Stimulated activated naive CD8-positive, alpha-beta T cell treated with anti-CD3 and anti-CD28 coated beads, Interleukin-15, Interleukin-2, amounts not matched to agents 100 U/mL and 50 U/mL, for 24 hours (primary cell): ENCODE data around the gene ERMN.
"Not testable (repeated sequence)": the region's sequence is repeated elsewhere in the genome, so short reads cannot be mapped to it uniquely, and the experiment has no call there.

Source experiments
- ATAC-seq: fragments of 150-1000 bp; cut with Tn5 transposase; one replicate; pipeline ENCODE4 v1.10.0; 2021
- DNase-seq: peaks from one replicate; pipeline ENCODE4 v3.0.0; 2021

The ERMN gene

DNA sequence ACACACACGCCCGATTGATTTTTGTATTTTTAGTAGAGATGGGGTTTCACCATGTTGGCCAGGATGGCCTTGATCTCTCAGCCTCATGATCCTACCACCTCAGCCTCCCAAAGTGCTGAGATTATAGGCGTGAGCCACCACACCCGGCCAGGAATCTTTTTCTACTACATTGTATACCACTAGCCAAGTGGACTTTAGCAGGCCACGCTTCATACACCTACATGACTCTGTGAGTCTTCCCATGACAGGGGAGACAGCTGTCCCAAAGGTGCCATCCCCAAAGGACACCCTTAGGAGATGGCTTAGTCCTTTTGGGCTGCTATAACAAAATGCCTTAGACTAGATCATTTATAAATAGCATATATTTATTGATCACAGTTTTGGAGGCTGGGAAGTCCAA lies 32.8 kb downstream of the ERMN start:
- DNase-seq: no peak
- ATAC-seq: no peak

DNA sequence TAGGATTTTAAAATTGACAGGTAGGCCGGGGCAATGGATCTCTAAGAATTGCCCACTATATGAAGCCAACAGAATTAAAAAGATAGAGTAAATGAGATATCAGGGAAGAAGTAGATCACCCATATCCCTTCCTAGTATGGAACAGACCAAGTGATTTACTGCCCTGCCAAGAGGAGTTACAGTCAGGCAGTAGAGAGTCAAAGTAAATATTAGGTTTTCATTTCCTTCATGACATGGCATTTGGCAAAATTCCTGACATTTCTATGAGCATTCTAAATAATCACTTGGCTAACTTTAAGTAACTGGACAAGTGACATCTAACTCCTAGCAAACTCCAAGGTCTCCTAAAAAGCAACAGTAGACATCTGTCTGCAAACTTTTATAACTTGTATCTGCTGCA lies 34.6 kb downstream of the ERMN start:
- DNase-seq (no peak), ATAC-seq (no peak)

DNA sequence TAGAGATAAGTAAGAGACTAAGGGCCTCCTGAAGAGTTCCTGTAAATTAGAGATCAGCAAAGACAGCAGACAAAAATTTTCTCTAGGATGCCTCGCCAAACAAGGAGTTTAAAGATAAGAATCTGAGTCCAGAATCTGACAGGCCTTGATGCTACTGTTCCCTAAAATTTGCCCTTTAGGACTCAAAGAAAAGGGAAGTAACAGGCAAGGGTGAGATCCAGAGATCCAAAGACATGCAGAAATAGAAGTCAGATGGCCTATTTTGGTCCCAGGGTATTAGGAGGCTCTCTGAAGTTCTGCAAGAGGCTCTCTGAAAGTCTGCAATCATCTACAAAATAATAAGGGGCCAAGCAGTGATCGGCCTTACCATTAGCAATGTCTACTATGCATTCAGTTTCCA lies 35.1 kb downstream of the ERMN start:
- DNase-seq (no peak), ATAC-seq (no peak)

DNA sequence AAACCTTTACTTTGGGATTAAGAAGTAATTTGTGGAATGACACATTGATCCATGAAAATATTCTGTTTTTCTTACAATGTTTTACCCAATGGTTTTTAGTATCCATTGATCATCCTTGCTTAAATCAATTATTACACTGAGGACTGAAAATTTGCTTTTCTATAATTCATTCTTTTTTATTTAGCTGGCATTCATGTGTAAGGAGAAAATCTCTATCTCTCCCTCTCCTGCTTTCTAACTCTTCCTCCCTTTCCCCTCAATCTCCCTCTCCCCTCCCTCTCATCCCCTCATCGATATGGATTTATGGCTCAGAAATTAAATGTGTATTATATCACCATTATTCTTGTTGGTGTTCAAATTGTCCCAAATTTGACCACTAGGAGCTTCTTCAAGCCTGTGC lies 38.5 kb downstream of the ERMN start:
- no peak for ATAC-seq
- no peak for DNase-seq

DNA sequence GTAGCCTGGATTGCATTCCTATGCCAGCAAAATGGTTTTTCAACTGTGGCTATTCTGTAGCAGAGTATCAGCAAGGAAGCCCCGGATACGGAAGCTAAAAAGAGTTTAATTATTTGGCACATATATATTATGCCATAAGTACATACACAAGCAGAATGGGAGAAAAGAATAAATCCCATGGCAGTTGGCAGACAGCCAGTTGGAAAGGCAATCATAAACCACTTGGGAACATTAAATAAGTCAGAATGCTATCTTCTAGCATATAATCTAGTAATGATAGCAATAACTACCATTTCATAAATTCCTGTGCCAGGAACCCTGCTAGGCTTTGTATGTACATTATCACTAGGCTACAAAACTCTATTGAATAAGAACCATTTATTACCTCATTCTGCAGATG lies 42.2 kb downstream of the ERMN start:
- no peak for DNase-seq
- no peak for ATAC-seq

DNA sequence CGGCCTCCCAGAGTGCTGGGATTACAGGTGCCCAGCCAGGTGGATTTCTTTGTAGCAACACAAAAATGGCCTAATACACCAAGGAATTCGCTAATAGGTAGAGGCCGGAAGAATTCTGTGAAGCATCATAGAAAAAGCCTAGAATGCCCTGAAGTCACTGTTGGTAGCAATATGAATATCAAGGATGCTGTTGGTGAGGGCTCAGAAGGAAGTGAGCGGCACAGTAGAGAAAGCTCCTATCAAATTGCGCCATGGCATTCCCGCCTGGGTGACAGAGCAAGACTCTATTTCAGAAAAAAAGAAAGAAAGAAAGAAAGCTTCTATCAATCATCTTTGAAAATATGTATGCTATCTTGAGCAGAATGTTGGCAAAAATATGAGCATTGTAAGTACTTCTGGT lies 44.3 kb downstream of the ERMN start:
- DNase-seq (no peak), ATAC-seq (no peak)

DNA sequence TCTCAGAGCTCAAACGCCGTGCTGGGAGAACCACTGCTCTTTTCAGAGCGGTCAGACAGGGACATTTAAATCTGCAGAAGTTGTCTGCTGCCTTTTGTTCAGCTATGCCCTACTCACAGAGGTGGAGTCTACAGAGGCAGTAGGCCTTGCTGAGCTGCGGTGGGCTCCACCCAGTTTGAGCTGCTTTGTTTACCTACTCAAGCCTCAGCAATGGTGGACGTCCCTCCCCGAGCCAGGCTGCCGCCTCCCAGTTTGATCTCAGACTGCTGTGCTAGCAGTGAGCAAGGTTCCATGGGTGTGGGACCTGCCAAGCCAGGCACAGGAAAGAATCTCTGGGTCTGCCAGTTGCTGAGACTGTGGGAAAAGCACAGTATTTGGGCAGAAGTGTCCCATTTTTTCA lies 46.3 kb downstream of the ERMN start:
- ATAC-seq, DNase-seq: not testable (repeated sequence)

DNA sequence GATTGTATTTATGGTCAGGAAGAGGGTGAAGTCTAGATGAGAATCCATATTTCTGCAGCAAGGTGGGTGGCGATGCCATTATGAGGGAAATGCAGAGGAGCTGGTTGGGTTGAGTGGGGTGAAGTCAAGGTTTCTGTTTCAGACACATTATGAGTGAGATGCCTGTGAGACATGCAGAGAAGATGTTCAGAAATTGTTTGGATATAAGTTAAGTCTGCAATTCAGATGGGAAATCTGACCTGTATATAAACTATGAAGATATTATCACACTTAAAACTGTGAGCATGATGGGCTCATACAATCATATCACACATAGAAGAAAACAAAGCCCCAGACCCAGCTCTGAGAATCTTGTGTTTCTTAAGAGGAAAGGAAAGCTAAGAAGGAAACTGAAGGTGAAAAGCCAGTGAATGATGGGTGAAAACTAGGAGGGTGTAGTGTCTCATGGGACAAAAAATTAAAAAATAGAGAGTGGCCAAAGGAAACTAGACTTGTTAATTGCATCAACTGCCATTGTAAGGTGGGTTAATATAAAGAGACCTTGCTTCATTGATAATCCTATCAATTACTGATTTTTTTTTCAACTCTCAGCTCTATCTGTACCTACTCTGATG lies 53.9 kb downstream of the ERMN start:
- peak; percentile 36 for ATAC-seq
- no peak for DNase-seq

DNA sequence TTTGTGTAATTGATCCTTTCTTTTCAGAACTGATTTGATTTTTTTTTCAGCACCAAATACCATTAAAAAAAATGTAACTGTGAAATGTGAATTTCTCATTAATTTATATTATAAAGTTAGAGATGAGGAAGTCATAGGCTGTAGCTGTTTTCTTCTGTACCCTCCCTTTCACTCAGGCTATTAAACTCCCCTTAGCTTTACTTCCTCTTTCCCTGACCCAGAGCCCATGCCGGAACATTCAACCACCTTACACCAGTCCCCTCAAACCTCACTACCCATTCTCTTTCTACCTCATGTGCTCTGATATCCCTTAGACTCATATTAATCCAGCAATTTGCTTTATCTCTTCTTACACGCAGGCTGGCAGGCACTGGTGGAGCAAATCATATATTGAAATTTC lies 55.7 kb downstream of the ERMN start:
- no peak for ATAC-seq
- DNase-seq: no peak

DNA sequence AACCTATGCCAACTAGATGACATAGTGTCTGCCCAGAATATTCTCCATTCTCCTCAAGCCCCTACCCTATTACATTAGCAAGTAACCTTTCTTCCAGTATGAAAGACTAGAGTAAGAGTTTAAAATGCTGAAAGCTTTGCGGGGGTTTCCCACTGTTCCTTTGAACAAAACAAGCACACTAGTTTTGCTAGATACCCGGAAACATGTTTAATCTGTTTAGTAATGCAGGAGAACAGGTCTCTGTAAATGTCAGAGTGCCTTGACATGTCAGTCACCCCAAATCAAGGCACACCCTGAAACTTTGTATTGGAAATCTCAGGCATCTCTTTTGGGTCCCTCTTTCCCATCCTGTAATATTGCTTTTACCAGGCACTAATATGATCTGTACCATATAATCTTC lies 56.6 kb downstream of the ERMN start:
- DNase-seq: no peak
- no peak for ATAC-seq
